Measurements from ENCODE around the gene RPL14.
"Not testable (repeated sequence)": the region's sequence is repeated elsewhere in the genome, so short reads cannot be mapped to it uniquely, and the experiment has no call there.

The RPL14 gene

GRCh38 chr3:40456940-40457823 is at the start of gene RPL14:
TSS of gene RPL14 (plus strand) at chr3:40457339. CDS start at chr3:40457472, 133 bp downstream.
- DNase-seq = peak; percentile 95 to 96

GRCh38 chr3:40407611-40408010 is 49.5 kb upstream of the RPL14 start:
- DNase-seq = no peak

- DNase-seq = no peak
These were observed 42.9 kb upstream of the RPL14 start for GRCh38 chr3:40414270-40414669.

- no peak for DNase-seq
These were observed 39.1 kb upstream of the RPL14 start for GRCh38 chr3:40417845-40418543.

- DNase-seq = no peak
These were observed 34.3 kb upstream of the RPL14 start for GRCh38 chr3:40422861-40423260.

- no peak for DNase-seq
These were observed 30.0 kb upstream of the RPL14 start for GRCh38 chr3:40427045-40427669.

- DNase-seq = no peak
These were observed 24.3 kb upstream of the RPL14 start for GRCh38 chr3:40432793-40433192.

GRCh38 chr3:40437889-40438288 is 19.2 kb upstream of the RPL14 start:
- no peak for DNase-seq

- no peak for DNase-seq
These were observed 12.1 kb upstream of the RPL14 start for GRCh38 chr3:40445062-40445461.

- no peak for DNase-seq
These were observed 11.3 kb upstream of the RPL14 start for GRCh38 chr3:40445880-40446279.

GRCh38 chr3:40450438-40450837 is 6.7 kb upstream of the RPL14 start:
- DNase-seq = no peak

GRCh38 chr3:40451551-40451950 is 5.6 kb upstream of the RPL14 start:
- DNase-seq = no peak

GRCh38 chr3:40452057-40452456 is 5.1 kb upstream of the RPL14 start:
- DNase-seq = no peak

GRCh38 chr3:40452562-40452875 is 4.6 kb upstream of the RPL14 start:
- no peak for DNase-seq

- peak; percentile 94 to 96 for DNase-seq
These were observed 4.0 kb upstream of the RPL14 start for GRCh38 chr3:40452876-40453730.

GRCh38 chr3:40453933-40454332 is 3.2 kb upstream of the RPL14 start:
- DNase-seq = no peak

GRCh38 chr3:40455328-40455727 is 1.8 kb upstream of the RPL14 start:
- no peak for DNase-seq

GRCh38 chr3:40456279-40456939 is 730 bp upstream of the RPL14 start:
- no peak for DNase-seq

- no peak for DNase-seq
These were observed 1.3 kb downstream of the RPL14 start for GRCh38 chr3:40458473-40458872.

GRCh38 chr3:40460481-40460880 is 3.3 kb downstream of the RPL14 start:
- DNase-seq = not testable (repeated sequence)

GRCh38 chr3:40461161-40461560 is 4.0 kb downstream of the RPL14 start:
- no peak for DNase-seq

- DNase-seq = not testable (repeated sequence)
These were observed 5.7 kb downstream of the RPL14 start for GRCh38 chr3:40462838-40463237.

Measured in activated CD4-positive, alpha-beta T cell treated with anti-CD3 and anti-CD28 coated beads, Interleukin-2, amount 50 U/mL, for 48 hours (primary cell).